Pons (tissue), 1 donor: ENCODE measurements around the gene HNRNPR.
"Not testable (repeated sequence)": the region's sequence is repeated elsewhere in the genome, so short reads cannot be mapped to it uniquely, and the experiment has no call there.

ENCODE experiments used
- DNase-seq: peaks from one replicate; pipeline ENCODE4 v3.0.0-alpha.2; 2016; ENCODE audit warnings: low spot score

Gene HNRNPR

GRCh38 chr1:23344111-23344986 is at the start of gene HNRNPR:
HNRNPR (minus strand) TSS chr1:23344284; CDS start chr1:23341008, 3,276 bp downstream.
- peak; percentile 99 for DNase-seq

- DNase-seq = no peak
Observed at GRCh38 chr1:23393706-23394105, 49.6 kb upstream of the HNRNPR start.

DNA sequence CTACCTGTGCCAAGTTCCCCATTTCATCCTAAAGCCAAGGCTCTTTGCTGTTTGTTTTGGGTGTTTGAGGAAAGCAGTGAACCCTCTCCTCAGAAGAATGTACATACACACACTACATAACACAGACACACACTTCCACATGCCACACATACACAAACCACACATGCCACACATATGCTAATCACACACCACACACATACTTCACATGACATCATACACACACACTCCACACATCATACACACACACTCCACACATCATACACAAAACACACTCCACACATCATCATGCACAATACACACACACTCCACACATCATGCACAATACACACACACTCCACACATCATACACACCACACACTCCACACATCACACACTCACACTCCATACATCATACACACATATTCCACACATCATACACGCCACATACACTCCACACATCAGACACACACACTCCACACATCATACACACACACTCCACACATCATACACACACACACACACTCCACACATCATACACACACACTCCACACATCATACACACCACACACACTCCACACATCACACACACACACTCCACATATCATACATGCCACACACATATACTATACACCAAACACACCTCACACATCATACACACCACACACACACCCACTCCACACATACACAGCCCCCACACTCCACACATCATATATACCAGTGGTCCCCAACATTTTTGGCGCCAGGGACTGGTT is 48.2 kb upstream of the HNRNPR start:
- no peak for DNase-seq

DNA sequence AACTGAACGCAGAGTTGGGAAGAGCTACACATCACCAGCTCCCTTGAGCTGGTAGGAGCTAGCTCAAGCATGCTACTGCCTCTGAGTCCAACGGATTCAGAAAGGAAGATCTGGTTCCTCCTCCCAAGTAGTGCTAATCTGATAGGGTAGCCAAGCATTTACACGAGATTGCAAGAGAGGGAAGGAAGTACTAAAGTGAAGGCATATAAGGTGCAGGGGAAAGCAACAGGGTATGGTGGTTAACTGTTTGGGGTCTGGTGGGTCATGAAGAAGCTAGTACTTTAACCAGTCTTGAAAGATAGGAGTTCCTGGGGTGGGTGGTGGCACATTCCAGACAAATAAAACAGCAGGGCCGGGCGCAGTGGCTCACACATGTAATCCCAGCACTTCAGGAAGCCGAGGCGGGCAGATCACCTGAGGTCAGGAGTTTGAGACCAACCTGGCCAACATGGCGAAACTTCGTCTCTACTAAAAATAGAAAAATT is 45.8 kb upstream of the HNRNPR start:
- no peak for DNase-seq

DNA sequence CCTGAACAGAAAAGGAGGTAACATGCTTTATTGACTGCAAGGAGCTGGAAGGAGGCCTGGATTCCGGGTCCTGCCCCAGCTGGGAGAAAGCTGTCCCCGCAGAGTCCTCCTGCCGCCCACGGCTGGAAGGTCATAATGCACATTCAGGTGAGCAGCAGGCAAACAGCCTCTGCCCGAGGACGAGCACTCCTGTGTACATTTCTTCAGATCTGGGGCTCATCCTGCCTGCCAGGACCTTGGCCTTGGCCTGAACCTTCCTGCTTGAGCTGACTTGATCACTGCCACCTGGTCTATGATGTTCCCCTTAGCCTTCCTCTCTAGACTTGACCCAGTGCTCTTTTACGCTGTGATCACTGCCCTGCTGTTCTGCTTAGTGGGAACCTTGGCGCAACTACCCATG is 43.4 kb upstream of the HNRNPR start:
- no peak for DNase-seq

- DNase-seq = no peak
Observed at GRCh38 chr1:23385119-23385621, 41.1 kb upstream of the HNRNPR start.

DNA sequence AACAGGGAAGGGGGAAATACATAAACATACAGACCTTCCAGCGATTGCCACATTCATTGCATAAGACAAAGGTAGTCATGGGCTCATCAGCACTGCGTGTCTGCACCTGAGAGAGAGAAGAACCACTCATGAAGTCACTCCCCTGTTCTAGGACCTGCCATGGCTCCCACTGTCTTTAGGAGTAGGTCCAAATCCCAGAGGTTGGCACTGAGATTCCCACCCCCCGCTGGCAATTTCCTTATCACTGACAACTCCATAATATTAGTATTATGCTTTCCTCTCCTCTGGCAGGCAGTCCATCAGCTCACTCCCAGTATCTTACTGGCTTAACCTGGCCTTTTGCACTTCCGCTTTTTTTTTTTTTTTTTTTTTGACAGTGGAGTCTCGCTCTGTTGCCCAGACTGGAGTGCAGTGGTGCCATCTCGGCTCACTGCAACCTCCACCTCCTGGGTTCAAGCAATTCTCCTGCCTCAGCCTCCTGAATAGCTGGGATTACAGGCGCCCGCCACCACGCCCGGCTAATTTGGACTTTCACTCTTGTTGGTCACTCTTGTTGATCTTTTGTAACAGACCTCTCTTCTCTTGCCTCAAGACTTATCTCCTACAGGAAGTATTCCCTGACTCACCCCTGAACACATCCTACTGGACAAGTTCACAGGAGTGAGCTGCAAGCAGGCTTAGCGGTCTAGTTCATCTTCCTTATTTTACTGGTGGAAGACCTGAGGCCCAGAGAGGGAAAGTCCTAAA is 40.4 kb upstream of the HNRNPR start:
- DNase-seq = no peak

- DNase-seq = no peak
Observed at GRCh38 chr1:23383577-23384311, 39.7 kb upstream of the HNRNPR start.

DNA sequence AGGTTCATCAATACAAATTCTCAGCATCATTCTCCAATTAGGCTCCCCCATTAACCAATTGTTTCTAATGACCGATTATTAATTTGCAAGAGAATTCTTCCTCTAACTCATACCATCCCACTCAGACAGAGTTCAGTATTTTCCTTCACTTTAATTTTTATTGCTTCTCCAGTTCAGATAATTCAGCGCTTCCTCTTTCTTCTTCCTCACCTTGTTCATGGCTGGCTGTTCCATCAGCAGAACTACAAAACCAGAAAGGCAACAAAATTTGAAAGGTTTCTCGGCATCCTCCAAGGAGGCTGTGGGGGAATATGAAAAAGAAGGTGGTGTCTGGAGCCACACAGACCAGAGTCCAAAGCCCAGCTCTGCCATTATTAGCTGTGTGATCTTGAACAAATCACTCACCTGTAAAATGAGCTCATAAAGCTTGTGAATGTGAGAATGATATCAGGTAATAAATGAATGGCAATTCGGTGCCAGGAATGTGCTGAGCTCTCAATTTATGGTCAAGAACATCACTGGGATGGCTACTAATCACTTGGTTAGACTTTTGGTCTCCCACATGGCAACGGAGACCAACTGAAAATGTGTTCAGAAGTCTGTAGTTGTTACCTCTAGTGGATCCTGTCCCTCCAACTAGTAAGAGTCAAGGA is 37.3 kb upstream of the HNRNPR start:
- no peak for DNase-seq

DNA sequence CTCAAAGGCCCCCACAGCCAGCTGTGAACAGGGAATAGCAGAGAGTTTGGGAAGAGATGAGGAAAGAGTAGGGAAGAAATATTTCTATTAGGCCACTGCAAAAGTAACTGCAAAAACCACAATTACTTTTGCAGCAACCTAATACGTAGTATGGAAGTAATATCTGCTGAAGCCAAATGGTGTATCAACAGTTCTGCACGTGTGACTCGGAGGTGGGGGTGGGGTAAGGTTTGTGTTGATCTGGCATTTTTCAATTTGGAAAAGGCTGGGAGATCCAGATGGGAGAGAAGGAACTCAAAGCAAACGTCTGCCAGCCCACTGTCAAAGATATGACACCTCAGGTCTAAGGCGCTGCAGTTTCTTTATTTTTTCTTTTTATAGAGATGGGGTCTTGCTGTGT is 36.6 kb upstream of the HNRNPR start:
- DNase-seq = no peak

- not testable (repeated sequence) for DNase-seq
Observed at GRCh38 chr1:23380236-23380635, 36.2 kb upstream of the HNRNPR start.

GRCh38 chr1:23376890-23377811 is 33.1 kb upstream of the HNRNPR start:
- no peak for DNase-seq

- DNase-seq = not testable (repeated sequence)
Observed at GRCh38 chr1:23374079-23374735, 30.1 kb upstream of the HNRNPR start.

DNA sequence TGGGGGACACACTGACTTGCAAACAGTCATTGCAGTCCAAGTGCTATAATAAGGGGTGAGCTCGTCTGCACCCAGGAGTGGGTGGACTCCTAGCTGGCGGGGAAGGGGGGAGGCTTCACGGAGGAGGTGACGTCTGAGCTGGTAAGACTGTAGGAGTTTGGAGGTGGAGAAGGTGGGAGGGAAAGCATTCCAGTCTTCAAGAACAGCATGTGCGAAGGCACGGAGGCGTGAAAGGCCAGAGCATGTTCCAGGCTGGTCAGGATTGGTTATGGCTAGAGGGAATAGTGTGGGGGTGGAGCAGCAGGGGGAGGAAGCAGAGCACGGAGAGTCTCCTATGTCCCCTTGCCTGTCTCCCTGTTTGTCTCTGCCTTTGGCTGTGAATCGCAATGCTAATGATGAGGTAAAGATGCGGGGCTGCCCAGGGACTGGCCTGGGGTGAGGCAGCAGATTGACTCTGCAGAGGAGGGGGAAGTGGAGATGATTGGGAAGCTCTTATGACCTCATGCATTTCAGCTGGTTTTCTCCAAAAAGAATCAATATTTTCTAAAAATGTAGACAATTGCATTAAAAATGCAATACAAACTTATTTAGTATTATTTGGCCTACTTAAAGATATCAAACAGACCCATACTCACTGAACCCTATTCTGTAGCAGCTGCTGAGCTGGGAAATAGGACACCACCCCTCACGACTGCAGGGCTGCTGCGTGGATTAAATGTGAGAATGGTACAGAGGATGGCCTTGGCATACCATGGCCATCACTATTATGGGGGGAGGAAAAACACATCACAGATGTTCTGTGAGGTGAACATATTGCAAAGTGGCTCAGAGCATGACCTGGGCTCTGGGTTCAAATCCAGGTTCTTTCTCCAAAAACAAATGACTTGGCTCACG is 28.1 kb upstream of the HNRNPR start:
- DNase-seq = no peak

DNA sequence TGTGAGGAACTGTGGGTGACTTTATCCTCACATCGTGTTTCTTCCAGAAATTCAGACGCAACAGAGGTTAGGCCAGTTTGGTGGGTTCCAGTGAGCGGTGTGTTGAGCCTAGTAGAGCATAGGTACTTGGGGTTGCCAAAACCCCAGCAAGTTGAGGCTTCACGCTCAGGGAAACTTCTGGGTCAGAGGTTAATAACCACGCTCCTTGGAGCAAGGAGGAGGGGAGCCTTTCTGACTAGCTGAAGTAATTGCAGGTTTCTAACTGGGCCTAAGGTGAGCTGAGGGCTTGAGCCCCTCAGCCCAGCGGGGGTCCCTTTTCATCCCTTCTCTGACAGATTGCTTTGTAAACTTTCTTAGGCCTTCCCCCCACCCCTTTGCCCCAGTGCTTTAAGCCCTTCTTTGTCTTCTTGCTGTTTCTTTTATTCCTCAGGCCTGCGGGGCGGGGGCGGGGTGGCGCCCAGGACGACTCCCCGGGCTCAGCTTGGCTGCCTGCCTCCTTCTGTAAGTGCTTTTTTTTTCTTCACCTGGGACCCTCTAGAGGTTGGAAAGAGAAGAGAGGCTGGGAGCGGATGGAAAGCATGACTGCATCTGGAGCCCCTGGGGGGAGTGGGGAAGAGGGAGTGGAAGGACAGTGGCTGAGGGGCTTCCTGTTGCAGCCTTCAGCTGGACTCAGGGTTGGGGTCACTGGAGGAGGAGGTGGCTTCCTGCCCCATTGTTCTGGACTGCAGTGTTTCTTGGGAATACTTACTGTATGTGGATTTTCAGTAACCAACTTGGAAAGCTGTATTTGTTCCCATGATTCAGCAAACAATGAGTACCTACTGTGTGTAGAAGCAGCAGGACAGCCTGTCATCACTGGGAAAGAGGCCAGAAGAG is 26.9 kb upstream of the HNRNPR start:
- DNase-seq = no peak

DNA sequence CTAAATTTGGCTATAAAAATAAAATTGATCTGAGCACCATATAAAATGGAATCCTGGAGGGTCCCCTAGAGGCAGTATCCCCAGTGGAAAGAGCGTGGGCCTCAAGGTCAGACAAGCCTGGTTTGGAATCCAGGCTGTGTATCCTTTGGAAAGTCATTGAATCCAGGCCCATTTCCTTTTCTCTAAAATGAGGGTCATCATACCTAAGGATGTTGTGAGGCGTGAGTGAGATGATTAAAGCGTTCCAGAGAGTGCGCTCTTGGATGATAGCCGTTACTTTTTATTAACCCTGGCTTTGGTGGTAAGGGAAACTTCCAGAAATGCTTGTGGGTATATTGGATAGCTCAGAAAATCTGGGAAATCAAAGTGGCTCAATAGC is 26.2 kb upstream of the HNRNPR start:
- no peak for DNase-seq

GRCh38 chr1:23369335-23370013 is 25.4 kb upstream of the HNRNPR start, which contains the start of gene ZNF436:
ZNF436 (minus strand) TSS chr1:23369836; CDS start chr1:23368005, 1,831 bp downstream.
- DNase-seq = peak; percentile 83
